GM19438 (cell line): Measurements from ENCODE around the gene OLFML2A.

Experiments
- ATAC-seq: cut with Tn5 transposase; IDR thresholded peaks from one replicate; pipeline ENCODE4 v1.9.1; 2021; ENCODE audit warnings: low read depth; ENCODE audit not compliant: unreplicated experiment

The OLFML2A gene

GRCh38 chr9:124774129-124774978 lies 2.6 kb upstream of the OLFML2A start:
- ATAC-seq = no peak

- no peak for ATAC-seq
These were observed 347 bp upstream of the OLFML2A start for GRCh38 chr9:124776618-124776953.

GRCh38 chr9:124778575-124779367 lies 1.8 kb downstream of the OLFML2A start:
- no peak for ATAC-seq

GRCh38 chr9:124779368-124780059 lies 2.6 kb downstream of the OLFML2A start:
- no peak for ATAC-seq

GRCh38 chr9:124780060-124780756 lies 3.3 kb downstream of the OLFML2A start:
- ATAC-seq = no peak

- no peak for ATAC-seq
These were observed 3.8 kb downstream of the OLFML2A start for GRCh38 chr9:124780757-124781151.

GRCh38 chr9:124781967-124782660 lies 5.2 kb downstream of the OLFML2A start:
- ATAC-seq = no peak

GRCh38 chr9:124782661-124783574 lies 6.0 kb downstream of the OLFML2A start:
- ATAC-seq = no peak

- no peak for ATAC-seq
These were observed 6.9 kb downstream of the OLFML2A start for GRCh38 chr9:124783830-124784229.

GRCh38 chr9:124784509-124784908 lies 7.6 kb downstream of the OLFML2A start:
- no peak for ATAC-seq

- ATAC-seq = no peak
These were observed 10.1 kb downstream of the OLFML2A start for GRCh38 chr9:124786881-124787573.

- no peak for ATAC-seq
These were observed 11.7 kb downstream of the OLFML2A start for GRCh38 chr9:124788542-124789217.

- no peak for ATAC-seq
These were observed 12.6 kb downstream of the OLFML2A start for GRCh38 chr9:124789531-124789930.

- no peak for ATAC-seq
These were observed 13.4 kb downstream of the OLFML2A start for GRCh38 chr9:124790301-124790700.

- no peak for ATAC-seq
These were observed 14.0 kb downstream of the OLFML2A start for GRCh38 chr9:124790801-124791505.

- ATAC-seq = no peak
These were observed 15.5 kb downstream of the OLFML2A start for GRCh38 chr9:124792257-124793014.
